Sigmoid colon (tissue), 4 donors: ENCODE results near the gene TTC8.

ENCODE experiments used
- EP300 ChIP-seq, 4 donors: sonication (generic); formaldehyde crosslinking; IDR thresholded peaks; one replicate each; pipeline ENCODE4 v1.6.1; 2017; ENCODE audit warnings: antibody characterized with exemption in 4 of 4
- POLR2A ChIP-seq, 2 donors: fragments of 450-650 bp; IDR thresholded peaks; one replicate each; pipeline ENCODE4 v1.6.1; 2016; ENCODE audit warnings: antibody characterized with exemption in 2 of 2, mild to moderate bottlenecking in 2 of 2, moderate library complexity in 2 of 2
- POLR2AphosphoS5 ChIP-seq, 4 donors: sonication (generic); formaldehyde crosslinking; IDR thresholded peaks; one replicate each; pipeline ENCODE4 v1.6.1; 2017; ENCODE audit warnings: antibody characterized with exemption in 4 of 4
- TF ChIP-seq, protein P1 (sequence below), 4 experiments: fragments of 450-650 bp in 3 of 4; fragments of 200-600 bp in 1 of 4; IDR thresholded peaks; one replicate each; pipeline ENCODE4 v1.5.1; 2016 to 2019; ENCODE audit warnings: antibody characterized with exemption in 4 of 4, mild to moderate bottlenecking in 3 of 4, moderate library complexity in 2 of 4

DNA sequence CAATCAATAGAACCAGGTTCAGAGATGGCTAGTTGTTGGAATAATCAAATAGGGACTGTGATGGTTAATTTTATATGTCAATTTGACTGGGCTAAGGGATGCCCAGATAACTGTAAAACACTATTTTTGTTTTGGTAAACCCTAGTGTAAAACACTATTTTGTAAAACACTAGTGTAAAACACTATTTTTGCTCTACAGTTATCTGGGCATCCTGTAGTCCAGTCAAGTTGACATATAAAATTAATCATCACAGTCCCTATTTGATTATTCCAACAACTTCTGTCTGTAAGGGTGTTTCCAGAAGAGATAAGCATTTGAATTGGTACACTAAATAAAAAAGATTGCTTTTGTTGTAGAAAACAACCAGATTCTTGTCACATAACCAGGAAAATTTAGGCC, 16.1 kb upstream of the TTC8 start:
- TF ChIP-seq, protein P1, sequence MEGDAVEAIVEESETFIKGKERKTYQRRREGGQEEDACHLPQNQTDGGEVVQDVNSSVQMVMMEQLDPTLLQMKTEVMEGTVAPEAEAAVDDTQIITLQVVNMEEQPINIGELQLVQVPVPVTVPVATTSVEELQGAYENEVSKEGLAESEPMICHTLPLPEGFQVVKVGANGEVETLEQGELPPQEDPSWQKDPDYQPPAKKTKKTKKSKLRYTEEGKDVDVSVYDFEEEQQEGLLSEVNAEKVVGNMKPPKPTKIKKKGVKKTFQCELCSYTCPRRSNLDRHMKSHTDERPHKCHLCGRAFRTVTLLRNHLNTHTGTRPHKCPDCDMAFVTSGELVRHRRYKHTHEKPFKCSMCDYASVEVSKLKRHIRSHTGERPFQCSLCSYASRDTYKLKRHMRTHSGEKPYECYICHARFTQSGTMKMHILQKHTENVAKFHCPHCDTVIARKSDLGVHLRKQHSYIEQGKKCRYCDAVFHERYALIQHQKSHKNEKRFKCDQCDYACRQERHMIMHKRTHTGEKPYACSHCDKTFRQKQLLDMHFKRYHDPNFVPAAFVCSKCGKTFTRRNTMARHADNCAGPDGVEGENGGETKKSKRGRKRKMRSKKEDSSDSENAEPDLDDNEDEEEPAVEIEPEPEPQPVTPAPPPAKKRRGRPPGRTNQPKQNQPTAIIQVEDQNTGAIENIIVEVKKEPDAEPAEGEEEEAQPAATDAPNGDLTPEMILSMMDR (IDR thresholded peaks at IDR 0.05): no peak
- TF ChIP-seq EP300 (IDR thresholded peaks at IDR 0.05): no peak
- no peak for TF ChIP-seq POLR2A (IDR thresholded peaks at IDR 0.05)
- TF ChIP-seq POLR2AphosphoS5 (IDR thresholded peaks at IDR 0.05): no peak
